HL-60 (cell line): ENCODE measurements around the gene ARL11.

Experiments used
- DNase-seq, 2 experiments: peaks; one replicate each; pipeline ENCODE4 v3.0.0-alpha.2; 2010 to 2020; ENCODE audit warnings: low read depth in 1 of 2, low spot score in 1 of 2
- H3K27ac ChIP-seq: fragments of 250-450 bp; sonication (Bioruptor Pico); replicated peaks from 2 replicates; pipeline ENCODE4 v1.5.1; 2020; ENCODE audit warnings: mild to moderate bottlenecking, moderate library complexity
- H3K27me3 ChIP-seq: fragments of 250-450 bp; sonication (Bioruptor Pico); 2 replicates; pipeline ENCODE4 v1.5.1; 2021; ENCODE audit warnings: mild to moderate bottlenecking, moderate library complexity; ENCODE audit not compliant: insufficient read depth, poor library complexity, severe bottlenecking
- H3K4me3 ChIP-seq: replicated peaks from 2 replicates; pipeline ENCODE4 v1.5.1; 2011; ENCODE audit warnings: mild to moderate bottlenecking, control low read depth, low read length; ENCODE audit not compliant: insufficient read depth
- GABPA ChIP-seq: IDR thresholded peaks from 2 replicates; pipeline ENCODE4 v1.6.1; 2012; ENCODE audit warnings: low read depth
- POLR2AphosphoS5 ChIP-seq: IDR thresholded peaks from 2 replicates; pipeline ENCODE4 v1.6.1; 2012; ENCODE audit warnings: low read depth
- SPI1 ChIP-seq: IDR thresholded peaks from 2 replicates; pipeline ENCODE4 v1.6.1; 2012; ENCODE audit warnings: low read depth, mild to moderate bottlenecking, borderline replicate concordance
- TF ChIP-seq, protein P1 (sequence below): IDR thresholded peaks from one replicate; pipeline ENCODE4 v1.5.1; 2011; ENCODE audit warnings: low read length, control low read depth, inconsistent platforms; ENCODE audit not compliant: insufficient read depth
- TF ChIP-seq, protein P2 (sequence below): IDR thresholded peaks from 2 replicates; pipeline ENCODE4 v1.6.1; 2012; ENCODE audit warnings: low read depth; ENCODE audit not compliant: insufficient replicate concordance

The ARL11 gene

DNA sequence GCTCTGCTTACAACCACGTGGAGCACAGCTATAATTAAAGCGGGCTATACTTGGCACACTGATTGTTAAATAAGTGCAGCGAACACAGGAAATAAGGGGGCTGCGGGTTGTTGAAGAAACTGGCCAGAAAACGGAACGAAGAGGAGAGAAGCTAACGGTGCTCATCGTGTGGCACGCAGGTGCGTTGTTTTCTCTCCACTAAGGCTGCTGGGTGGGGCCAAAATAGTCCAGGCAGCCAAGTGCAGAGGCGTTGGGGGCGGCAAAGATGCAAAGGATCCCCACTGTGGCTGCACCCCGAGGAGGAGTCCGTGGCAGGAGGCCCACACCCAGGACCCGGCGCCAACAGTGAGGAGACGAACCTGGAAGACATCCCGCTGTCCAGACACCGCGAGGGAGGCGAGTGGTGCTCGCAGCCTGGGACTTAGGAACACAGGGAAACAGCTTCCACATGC is 8.1 kb upstream of the ARL11 start:
- no peak for TF ChIP-seq POLR2AphosphoS5
- no peak for DNase-seq
- Histone ChIP-seq H3K27ac (no peak overlapping the region), H3K4me3 (no peak overlapping the region), H3K27me3 (no peaks in the 10 kb centered on the region)

DNA sequence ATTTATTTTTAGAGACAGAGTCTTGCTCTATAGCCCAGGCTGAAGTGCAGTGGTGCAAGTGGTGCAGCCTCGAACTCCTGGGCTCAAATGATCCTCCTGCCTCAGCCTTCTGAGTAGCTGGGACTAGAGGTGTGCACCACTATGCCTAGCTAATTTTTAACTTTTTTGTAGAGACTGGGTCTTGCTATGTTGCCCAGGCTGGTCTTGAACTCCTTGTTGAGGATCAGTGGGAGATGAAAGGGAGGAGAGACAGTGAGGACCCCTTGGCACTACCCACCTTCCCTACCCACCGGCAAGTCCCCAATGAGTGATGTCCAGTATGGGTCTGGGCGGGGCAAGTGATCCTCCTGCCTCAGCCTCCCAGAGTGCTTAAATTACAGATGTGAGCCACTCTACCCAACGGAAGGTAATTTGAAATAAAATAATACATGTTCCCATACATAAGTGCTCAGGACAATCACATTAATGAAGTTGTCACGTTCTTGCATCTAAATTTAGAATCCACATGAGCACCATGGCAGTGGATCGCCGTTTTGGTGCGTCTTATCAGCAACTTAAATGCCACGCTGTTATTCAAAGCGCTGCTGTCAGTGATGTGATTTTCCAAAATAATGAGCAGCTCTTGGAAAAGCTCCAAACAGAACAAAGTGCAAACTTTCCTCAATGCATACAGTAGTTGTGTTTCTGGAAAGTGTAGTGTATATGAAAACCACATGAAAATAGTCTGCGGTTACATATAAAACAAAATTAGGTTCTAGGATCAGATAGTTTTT is 5.9 kb upstream of the ARL11 start:
- H3K27me3 ChIP-seq = no peaks in the 10 kb centered on the region
- no peak overlapping the region for H3K4me3 ChIP-seq
- no peak for DNase-seq
- no peak overlapping the region for H3K27ac ChIP-seq
- TF ChIP-seq, protein P1, sequence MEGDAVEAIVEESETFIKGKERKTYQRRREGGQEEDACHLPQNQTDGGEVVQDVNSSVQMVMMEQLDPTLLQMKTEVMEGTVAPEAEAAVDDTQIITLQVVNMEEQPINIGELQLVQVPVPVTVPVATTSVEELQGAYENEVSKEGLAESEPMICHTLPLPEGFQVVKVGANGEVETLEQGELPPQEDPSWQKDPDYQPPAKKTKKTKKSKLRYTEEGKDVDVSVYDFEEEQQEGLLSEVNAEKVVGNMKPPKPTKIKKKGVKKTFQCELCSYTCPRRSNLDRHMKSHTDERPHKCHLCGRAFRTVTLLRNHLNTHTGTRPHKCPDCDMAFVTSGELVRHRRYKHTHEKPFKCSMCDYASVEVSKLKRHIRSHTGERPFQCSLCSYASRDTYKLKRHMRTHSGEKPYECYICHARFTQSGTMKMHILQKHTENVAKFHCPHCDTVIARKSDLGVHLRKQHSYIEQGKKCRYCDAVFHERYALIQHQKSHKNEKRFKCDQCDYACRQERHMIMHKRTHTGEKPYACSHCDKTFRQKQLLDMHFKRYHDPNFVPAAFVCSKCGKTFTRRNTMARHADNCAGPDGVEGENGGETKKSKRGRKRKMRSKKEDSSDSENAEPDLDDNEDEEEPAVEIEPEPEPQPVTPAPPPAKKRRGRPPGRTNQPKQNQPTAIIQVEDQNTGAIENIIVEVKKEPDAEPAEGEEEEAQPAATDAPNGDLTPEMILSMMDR = no peak

DNA sequence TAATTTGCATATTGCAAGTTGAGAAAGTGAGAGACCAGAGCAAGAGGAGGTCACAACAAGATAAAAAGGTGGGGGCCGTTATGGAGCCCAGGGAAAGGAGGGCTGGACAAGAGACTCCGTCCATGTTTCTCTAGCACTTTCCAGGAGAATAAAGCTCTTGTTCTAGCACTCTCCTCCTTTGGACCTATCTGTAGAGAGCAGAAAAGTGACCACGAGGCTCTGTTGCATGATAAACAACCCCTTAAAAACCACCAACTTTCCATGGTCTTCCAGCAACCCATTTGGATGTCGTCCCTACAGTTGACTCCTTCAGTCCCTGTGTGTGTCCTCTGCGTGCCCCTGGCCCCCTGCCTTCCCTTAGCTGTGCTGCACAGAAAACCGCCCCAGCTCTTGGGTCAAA is 4.1 kb upstream of the ARL11 start:
- Histone ChIP-seq H3K27ac (no peak overlapping the region), H3K4me3 (no peak overlapping the region), H3K27me3 (no peaks in the 10 kb centered on the region)
- TF ChIP-seq, protein P1 = no peak
- TF ChIP-seq POLR2AphosphoS5 (no peak), GABPA (no peak), SPI1 (no peak)
- TF ChIP-seq, protein P2, sequence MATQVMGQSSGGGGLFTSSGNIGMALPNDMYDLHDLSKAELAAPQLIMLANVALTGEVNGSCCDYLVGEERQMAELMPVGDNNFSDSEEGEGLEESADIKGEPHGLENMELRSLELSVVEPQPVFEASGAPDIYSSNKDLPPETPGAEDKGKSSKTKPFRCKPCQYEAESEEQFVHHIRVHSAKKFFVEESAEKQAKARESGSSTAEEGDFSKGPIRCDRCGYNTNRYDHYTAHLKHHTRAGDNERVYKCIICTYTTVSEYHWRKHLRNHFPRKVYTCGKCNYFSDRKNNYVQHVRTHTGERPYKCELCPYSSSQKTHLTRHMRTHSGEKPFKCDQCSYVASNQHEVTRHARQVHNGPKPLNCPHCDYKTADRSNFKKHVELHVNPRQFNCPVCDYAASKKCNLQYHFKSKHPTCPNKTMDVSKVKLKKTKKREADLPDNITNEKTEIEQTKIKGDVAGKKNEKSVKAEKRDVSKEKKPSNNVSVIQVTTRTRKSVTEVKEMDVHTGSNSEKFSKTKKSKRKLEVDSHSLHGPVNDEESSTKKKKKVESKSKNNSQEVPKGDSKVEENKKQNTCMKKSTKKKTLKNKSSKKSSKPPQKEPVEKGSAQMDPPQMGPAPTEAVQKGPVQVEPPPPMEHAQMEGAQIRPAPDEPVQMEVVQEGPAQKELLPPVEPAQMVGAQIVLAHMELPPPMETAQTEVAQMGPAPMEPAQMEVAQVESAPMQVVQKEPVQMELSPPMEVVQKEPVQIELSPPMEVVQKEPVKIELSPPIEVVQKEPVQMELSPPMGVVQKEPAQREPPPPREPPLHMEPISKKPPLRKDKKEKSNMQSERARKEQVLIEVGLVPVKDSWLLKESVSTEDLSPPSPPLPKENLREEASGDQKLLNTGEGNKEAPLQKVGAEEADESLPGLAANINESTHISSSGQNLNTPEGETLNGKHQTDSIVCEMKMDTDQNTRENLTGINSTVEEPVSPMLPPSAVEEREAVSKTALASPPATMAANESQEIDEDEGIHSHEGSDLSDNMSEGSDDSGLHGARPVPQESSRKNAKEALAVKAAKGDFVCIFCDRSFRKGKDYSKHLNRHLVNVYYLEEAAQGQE = no peak
- no peak for DNase-seq

DNA sequence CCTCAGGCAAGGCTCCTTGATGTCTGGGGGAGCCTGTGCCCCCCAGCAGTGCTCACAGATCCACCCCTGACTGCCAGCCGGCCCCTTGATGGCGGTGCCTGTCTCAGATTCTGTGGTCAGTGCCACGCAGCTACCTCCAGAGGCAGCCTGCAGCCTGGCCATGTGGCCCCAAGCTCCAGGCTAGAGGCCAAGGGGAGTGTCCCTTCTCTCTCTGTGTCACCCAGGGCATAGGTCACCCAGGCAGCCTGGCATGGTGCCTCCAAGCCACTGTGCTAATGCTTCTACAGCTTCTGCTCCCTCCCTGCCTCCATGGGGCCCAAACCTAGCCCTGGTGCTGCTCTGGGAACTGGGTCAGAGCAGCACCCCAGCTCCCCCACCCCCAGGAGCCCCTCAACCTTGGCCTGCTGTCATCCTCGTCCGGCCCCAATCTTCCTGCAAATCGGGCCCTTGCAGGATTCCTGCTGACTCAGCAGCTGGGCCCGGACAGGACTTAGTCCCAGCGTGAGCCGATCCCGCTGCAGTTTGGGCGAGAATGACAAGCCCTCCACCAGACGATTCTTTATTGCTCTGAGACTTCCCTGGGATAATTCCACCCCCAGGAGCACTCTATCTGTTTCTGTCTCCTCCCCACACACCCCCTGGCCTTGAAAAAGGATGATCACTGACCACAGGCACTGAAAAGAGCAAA is 2.8 kb upstream of the ARL11 start:
- TF ChIP-seq, protein P2 = no peak
- H3K27me3 ChIP-seq = no peaks in the 10 kb centered on the region
- no peak overlapping the region for H3K4me3 ChIP-seq
- no peak for DNase-seq
- H3K27ac ChIP-seq = no peak overlapping the region
